ENCODE data around the gene C1orf74.

Gene C1orf74

DNA sequence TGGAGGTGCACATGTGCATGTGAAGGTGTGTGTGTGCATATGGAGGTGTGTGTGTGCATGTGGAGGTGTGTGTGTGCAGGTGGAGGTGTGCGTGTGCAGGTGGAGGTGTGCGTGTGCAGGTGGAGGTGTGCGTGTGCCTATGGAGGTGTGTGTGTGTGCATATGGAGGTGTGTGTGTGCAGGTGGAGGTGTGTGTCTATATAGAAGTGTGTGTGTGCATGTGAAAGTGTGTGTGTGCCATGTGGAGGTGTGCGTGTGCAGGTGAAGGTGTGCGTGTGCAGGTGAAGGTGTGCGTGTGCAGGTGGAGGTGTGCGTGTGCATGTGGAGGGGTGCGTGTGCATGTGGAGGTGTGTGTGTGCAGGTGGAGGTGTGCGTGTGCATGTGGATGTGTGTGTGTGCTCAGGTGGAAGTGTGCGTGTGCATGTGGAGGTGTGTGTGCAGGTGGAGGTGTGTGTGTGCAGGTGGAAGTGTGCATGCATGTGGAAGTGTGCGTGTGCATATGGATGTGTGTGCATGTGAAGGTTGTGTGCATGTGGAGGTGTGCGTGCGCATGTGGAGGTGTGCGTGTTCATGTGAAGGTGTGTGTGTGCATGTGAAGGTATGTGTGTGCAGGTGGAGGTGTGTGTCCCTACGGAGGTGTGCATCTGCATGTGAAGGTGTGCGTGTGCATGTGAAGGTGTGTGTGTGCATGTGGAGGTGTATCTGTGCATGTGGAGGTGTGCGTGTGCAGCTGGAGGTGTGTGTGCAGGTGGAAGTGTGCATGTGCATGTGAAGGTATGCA lies 13.5 kb downstream of the C1orf74 start:
- DNase-seq (ENCODE audit: low read depth) = no peak

DNA sequence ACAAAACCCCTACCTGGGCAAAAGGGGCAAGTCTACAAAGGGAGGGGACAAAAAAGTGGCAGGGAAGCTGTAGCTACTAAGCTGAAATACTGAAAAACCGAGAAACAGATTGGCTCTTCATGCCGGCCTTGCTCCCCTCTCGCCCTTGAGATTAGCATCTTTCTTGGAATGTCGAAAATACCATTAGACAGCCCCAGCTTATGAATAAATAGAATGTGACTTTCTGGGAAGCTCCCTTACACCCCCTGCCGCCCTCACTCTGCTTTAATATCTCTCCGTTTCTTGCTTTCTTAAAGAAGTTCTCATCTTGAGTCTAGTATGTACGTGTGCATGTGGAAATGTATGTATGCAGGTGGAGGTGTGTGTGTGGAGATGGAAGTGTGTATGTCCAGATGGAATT lies 14.4 kb downstream of the C1orf74 start:
- DNase-seq (ENCODE audit: low read depth) = peak; percentile 70

DNA sequence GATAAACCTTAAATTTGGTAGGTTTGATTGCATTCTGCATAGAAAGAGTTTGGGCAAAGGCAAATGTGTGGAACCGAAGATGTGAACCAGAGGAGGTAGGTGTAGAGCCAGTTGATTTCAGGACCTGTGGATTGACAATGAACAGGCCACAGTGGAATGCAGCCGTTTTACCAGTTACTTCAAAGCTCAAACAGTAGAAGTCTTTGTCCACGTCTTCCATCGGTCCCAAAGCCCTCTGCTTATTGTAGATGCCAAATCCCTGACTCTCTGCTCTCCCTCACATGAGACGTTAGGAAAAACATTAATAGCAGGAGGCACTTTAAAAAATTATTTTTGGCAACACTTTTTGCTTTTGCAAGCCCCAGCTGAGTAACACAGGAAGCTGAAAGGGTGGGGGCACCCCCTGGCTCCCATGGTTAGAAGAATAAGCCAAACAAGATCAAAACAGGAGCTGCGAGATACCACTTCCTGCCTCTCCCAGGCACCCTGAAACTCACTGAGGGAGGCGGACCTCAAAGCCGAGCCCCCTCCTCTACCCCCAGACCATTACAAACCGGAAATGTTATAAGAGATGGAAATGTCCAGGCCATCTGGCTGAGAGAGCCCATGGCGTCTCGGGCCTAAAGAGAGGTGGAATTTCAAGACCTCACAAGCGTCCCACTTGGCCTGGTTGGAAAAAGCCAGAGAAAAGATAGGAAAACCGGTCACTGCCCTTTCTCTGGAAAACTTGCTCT lies 15.0 kb downstream of the C1orf74 start:
- peak; percentile 97 for DNase-seq (ENCODE audit: low read depth)

DNA sequence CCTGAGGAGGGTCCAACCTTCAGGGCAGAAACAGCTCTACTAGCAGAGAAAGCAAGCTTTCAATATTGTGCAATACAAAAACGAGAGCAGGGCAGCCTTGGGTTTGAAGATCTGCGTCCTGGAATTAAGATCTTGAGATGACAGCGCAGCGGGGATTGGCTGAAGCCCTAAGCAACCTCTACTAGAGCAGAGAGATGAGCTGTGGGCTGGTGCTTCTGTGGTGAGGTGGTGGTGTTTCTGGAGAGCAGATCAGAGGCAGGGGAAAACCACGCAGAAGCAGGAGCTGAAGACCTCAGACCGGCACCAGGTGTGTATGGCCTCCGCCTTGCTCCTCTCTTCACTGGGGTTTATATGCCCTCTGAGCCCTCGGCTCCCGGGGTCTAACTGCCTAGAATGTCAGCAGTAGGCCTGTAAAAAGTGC lies 16.0 kb downstream of the C1orf74 start:
- DNase-seq (ENCODE audit: low read depth) = no peak

DNA sequence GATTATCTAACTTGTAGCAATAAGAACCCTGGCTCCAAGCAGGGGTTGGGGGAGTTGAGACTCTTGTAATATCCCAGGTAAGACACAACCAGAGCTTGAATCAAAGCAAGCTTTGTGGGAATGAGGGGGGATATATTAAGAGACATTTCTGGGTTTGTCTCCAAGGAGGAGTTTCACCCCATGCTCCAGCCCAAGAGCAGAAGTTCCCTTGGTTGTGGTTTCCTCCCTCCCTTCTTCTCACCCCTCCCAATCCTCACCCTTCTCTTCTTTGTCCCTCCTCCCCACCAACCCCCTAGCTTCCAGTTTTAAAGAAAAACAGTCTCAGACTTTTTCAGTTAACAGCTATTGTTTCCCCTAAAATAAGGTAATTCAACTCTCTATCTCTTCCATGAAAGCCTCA lies 16.7 kb downstream of the C1orf74 start:
- peak; percentile 22 for DNase-seq (ENCODE audit: low read depth)

DNA sequence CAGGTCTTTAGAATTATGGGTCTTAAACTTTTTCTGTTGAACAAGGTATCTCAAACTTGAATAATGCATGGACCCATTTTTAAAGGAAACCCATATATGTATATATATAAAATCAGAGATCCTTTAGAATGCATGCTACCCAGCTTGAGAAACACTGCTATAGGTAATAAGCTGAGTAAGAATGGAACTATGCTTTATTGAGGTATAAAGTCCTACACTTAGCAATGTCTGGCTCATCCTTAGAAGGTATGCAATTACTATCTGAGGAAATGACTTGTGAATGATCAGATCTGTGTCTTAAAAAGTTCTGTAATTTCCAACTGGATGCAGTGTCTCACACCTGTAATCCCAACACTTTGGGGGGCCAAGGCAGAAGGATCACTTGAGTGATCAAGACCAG lies 17.3 kb downstream of the C1orf74 start:
- no peak for DNase-seq (ENCODE audit: low read depth)

DNA sequence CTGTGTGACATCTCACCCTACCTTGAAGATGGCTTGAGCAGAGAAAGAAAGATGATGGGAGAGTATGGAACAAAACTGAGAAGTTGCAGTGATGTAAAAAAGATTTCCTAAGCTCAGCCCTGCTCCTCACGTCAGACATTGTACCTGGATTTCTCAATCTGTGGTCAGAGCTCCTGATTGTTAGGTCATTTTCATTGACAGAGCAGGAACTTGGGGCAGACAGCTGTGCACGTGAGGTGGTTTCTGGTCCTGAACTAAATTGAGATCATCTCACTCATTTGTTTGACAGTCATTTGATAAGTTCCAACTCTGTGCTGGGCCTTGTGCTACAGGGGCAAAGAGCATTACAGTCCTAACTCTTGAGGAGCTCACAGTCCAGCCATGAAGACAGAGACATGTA lies 18.3 kb downstream of the C1orf74 start:
- DNase-seq (ENCODE audit: low read depth) = no peak

DNA sequence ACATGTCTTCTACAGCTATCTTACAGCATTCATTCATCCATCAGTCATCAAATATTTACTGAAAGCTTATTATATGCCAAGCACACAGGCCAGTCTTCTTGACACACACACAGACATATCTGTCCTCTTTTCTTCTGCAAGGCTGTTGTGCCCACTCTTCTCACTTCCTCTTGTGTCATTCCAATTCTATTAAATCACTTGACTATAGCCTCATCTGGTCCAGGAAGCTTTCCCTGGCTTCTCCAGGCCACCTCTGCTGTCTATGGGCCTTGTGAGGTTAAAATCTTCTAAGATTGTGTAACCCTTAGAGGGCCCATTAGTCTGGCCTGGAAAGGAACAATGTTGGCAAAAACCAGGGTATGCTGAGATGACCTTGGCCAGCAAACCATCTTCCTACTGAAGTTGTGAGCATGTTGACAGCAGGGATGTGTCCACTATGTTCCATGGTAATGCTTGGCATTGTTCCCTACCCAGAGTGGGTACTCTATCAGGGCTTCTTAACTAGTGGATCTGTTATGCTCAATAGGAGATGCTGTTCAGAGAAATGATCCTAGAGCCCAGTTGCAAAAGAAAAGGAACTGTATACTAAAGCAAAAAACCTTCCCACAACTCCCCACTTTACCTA lies 23.2 kb downstream of the C1orf74 start:
- peak; percentile 51 for DNase-seq (ENCODE audit: low read depth)

DNA sequence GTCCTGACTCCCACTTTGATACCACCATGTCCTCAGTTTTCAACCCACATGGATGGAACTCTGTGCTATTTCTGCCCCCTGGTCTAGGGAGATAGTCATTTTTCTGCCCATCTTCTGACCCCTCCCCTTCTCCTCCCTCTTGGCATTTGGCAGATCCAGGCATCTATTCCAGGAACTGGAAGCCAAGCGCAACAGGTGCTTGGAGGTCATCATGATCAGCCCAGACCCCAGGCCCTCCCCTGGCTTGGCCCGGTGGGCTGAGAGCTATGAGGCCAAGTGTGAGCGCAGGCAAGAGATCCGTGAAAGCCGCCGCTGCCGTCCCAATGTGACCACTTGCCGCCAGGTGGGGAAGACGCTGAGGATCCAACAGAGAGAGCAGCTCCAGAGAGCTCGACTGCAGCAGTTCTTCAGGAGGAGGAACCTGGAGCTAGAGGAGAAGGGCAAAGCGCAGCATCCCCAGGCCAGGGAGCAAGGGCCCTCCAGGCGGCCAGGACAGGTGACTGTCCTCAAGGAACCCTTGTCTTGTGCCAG lies 24.5 kb downstream of the C1orf74 start:
- DNase-seq (ENCODE audit: low read depth) = no peak

DNA sequence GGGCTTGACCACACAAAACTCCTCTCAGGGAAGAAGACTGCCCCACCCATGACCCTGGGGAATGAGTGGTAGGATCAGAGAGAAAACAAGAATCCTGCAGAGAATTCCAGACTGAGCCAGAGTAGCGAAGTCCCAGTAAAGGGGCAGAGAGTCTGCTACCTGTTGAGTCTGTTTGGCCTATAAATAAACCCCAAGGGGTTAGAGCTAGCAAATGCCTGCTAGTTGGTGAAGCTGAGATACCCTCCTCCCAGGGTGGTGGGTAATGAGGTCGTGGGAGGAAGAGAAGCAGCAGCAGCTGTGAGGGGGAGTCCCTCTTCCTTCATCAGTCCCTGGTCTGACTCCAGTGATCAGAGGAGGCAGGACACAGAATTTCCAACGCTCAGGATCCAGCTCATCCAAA lies 26.0 kb downstream of the C1orf74 start:
- DNase-seq (ENCODE audit: low read depth) = no peak

DNA sequence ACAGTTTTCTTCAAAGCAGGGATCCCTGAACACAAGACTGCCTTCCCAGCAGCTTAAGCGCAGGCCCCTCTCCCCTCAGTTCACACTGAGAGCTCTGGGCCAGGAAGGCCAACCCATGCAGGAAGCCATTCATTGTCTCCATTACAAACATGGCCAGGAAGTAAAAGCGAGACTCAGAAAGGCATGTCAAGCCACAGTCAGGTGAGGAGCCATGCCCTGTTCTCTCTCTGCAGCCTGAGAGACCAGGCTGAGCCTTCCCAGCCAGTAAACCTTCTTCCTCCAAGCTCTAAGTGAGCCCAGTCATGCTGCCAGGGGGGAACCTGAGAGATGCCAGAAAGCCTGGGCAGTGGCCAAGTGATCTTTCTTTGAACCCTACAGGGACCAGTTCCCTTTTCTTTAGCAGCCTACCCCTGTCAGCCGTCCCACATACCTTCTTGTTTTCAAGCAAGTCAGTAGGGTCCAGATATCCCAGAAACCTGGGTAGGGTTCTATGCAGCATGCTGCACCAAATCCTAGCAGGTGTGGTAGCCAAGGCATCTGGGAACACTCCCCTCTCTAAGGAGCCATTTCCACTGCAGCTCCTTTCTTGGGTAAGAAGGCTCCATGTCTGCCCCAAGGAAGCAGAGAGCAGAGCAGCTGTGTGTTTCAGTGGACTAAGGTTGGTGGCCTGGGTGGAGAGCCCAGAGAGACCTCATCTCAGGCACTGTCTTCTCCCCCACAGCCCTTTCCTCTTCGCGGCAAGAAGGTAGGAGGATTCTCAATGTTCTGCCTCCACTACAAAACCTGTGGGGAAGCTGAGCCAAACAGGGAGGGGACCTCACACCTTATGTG lies 27.5 kb downstream of the C1orf74 start:
- no peak for DNase-seq (ENCODE audit: low read depth)

DNA sequence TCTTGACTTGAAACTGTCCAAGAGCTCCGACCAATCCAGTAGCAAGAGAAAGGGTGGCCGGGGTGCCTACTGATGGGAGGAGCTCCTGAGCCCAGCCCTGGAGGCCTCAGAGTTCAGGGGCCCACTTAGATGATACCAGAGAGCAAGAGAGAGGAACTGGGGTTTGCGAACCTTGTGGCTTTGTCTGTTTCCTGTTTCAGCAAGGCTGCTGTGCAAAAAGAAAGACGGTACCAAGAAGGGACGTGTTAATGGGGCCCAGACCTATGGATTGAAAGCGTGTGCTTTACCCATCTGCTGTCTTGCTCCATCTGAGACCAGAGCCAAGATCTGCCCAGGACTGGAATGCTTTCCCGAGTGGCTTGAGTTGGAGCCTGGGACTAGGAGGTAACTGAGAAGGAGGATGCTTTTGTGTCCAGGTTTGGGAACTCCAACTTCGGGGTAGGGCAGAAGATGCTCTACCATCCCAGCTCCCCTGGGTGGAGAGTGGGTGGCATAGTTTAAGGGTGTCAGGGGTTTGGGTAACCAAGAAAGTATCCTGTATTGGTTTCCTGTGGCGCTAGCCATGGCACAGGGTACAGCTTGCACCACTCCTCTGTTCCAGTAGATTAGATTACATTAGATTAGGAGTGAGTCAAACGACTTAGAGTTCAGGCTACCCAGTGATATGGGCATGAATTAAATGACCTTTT lies 28.3 kb downstream of the C1orf74 start, which contains the start of gene TRAF3IP3:
Gene TRAF3IP3, plus strand, starts transcription at position 128 of the 689 bp plus-strand sequence. CDS start 3,987 bp downstream, outside the sequence.
- no peak for DNase-seq (ENCODE audit: low read depth)

DNA sequence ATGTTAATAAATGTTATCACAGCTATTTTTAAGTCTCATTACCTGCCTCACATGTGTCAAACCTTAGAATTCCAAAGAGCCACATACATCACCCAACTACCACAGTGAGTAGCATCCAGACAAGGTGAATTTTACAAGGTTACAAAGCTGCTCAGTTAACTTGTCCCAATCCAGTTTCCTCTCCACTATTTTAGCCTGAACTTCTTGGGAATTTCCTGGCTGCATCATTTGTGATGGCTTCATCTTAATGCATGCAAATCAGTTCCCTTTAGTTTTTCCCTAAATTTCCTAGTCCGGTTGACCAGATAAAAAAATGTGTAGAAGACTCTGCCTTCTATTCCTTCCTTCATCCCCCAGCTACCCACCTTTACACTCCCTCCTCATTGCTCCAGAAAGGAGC lies 29.1 kb downstream of the C1orf74 start:
- no peak for DNase-seq (ENCODE audit: low read depth)

DNA sequence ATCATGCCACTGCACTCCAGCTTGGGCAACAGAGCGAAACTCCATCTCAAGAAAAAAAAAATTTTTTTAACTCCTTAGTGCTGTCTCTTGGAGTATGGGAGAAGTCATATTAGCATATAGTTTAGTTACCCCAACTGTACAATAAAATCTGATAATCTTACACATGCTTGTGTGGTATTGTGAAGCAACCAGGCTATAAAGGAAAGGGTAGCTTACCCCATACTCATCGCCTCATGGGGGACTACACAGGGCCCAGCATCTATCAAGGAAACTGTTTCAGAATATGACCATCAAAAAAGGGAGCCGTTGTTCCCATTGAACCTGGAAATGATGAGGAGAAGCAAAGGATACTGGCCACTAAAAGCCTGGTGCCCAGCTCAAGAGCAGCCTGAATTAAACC lies 31.5 kb downstream of the C1orf74 start:
- DNase-seq (ENCODE audit: low read depth) = no peak

DNA sequence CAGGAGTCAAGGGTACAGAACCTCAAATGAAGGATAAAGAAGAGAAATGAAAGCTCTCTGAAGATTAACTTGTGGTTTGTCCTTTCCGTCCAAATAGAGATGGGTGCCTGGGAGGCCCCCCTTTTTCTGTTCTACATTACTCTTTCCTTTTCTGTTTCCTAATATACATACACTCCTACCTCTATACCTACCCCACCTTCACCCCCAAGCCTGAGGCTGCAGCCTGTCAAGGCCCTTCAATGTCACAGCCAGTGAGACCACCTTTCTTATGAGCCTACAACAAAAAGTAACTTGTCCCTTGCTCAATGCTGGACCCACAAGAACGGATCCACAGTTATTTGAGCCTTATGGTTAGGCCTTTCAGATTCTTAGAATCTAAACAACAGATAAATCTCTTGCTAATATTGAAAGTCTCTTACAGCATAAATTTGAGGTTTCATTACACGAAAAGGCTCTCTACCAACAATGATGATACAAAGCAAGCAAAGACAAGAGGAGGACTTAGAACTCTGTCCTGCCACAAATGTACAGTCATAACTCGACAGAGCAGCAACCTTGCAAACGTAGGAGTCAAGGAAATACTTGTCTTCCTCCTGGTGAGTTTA lies 32.6 kb downstream of the C1orf74 start:
- DNase-seq (ENCODE audit: low read depth) = no peak

DNA sequence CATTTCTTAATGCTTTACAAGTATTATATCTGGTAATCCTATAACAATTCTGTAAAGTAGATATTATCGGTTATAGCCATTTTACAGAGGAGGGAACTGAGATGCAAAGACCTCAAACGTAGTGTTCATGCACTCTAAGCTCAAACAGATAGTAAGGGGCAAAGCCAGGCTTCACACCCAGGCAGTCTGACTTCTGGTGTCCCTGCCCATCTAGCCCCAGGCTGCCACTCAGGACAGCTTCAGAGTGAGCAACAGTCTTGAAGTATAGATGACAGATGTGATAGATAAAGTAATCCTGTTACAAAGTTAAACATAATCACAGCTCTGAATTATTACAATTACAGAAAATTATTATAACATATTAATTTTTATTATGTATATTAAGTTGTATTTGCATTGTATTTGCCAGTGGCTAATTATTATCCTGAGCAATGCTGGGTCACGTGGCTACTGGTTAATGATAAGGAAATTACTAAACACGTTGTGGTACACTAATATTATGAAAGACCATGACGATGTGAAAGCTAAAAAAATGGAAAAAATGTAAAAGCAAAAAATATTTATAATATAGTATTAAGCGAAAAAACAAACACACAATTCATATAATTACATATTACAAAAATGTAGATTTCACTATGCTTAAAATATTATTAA lies 34.6 kb downstream of the C1orf74 start:
- no peak for DNase-seq (ENCODE audit: low read depth)

DNA sequence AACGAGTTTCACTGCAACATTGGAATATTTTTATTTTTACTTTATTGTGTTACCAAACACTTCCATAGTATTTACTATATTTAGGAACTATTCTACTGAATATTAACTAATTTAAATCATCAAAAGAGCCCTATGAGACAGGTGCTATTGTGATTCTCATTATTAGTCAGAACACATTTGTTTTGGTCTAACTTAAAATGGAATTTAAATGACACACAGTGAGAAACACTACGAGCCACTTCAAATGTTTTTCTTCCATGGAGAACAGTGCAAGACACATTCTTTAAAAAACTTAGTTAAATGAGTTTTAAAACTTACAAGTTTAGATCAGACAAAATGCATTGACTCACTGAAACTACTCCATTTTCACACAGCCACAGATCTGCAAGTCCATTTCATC lies 35.2 kb downstream of the C1orf74 start:
- no peak for DNase-seq (ENCODE audit: low read depth)

DNA sequence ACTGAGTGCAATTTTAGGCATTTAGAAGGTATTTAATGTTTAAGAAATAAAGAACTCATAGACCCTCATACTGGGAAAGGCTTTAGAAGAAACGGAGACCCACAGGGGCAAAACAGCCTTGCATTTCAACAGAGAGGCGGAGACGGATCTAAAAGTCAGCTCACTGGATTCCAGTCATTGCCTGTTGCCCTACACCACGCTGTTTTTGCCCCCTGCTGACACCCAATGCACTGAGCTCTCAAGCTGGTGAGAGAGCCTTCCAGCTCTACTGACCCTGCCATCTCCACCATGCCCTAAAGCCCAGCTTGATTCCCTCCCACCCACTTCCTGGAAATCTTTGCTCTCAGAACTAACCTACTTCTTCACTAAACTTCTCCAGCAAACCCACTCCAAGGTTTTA lies 35.7 kb downstream of the C1orf74 start:
- DNase-seq (ENCODE audit: low read depth) = no peak

DNA sequence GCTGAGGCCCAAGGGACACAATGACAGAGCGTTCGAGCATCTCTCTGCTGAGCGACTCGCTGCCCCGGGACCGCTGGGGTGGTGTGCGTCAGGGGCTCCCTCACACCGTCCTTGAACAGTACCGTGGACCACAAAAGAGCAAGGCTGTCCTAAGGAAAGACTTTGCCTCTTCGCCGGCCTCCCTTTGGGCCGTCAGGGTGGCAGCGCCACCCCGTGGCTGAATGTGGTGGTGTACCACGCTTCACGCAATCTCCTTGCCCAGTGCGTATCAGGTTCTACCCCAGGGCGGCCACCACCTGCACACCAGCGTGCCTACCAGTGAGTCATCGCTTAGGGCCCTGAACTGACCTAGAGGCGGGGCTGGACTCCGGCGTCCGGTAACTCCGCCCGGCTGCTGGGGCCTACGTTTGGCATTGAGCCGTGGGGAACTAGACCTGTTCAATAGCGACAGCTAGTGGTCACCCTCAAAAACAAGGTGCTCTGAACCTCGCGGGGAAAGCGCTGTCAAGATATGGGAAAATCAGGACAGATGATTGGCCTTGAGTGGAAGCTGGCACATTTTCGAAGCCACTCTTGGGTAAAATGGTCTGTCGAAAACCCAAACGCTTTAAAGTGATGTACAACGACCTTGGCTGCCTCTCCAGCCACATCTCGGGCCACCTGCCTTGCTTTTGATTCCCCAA lies 36.6 kb downstream of the C1orf74 start:
- DNase-seq (ENCODE audit: low read depth) = peak; percentile 88
